T-cell (primary cell): ENCODE measurements around the gene KCNAB2. TPM values are rescaled to one million over a fixed set of nuclear protein-coding genes. Genes with fewer than 3 reads are reported as not detected.

Experiments
- ATAC-seq, 4 experiments: fragments of 200-7000 bp in 3 of 4; fragments of 150-1000 bp in 1 of 4; cut with Tn5 transposase; replicated peaks in 1 of 4; 1 replicate in 3 of 4; 2 replicates in 1 of 4; pipeline ENCODE4 v1.10.0; 2021; ENCODE audit warnings: moderate library complexity in 3 of 4, mild to moderate bottlenecking in 2 of 4, moderate number of reproducible peaks in 1 of 4
- CTCF ChIA-PET, 2 donors: fragments of 300-600 bp; sonication (Branson Sonifier 250); formaldehyde crosslinking; loops; one replicate each; lab custom pipeline; 2022; ENCODE audit warnings: antibody characterized with exemption in 2 of 2; lab: Charles Lee
- POLR2A ChIA-PET, 2 donors: fragments of 300-600 bp; sonication (Branson Sonifier 250); formaldehyde crosslinking; loops; one replicate each; lab custom pipeline; 2022; ENCODE audit warnings: antibody characterized with exemption in 2 of 2; lab: Charles Lee
- DNase-seq, 35 experiments: peaks; one replicate each; pipeline versions ENCODE4 v3.0.0 to v3.0.0-alpha.2; 2013 to 2023
- H3K27ac ChIP-seq: one replicate; pipeline ENCODE4 v1.5.1; 2013; ENCODE audit warnings: low read length
- H3K27me3 ChIP-seq, 2 experiments: replicated peaks in 1 of 2; 1 replicate in 1 of 2; 2 replicates in 1 of 2; pipeline versions ENCODE4 v1.6.1 to v1.7.0; 2013; ENCODE audit warnings: low read length in 1 of 2, mixed read lengths in 1 of 2; ENCODE audit not compliant: control insufficient read depth in 2 of 2, insufficient read depth in 2 of 2; ENCODE audit errors: extremely low read depth in 1 of 2
- H3K36me3 ChIP-seq, 2 donors: 1 replicate in 1 of 2; 2 replicates in 1 of 2; pipeline versions ENCODE4 v1.6.1 to v1.7.0; 2013; ENCODE audit warnings: low read length in 1 of 2; ENCODE audit not compliant: control insufficient read depth in 2 of 2, insufficient read depth in 1 of 2; ENCODE audit errors: extremely low read depth in 1 of 2
- H3K4me1 ChIP-seq, 2 experiments: 1 replicate in 1 of 2; 2 replicates in 1 of 2; pipeline versions ENCODE4 v1.6.1 to v1.7.0; 2013; ENCODE audit warnings: low read length in 2 of 2, mixed read lengths in 1 of 2; ENCODE audit not compliant: insufficient read depth in 2 of 2, control insufficient read depth in 1 of 2; ENCODE audit errors: extremely low read depth in 1 of 2
- H3K4me3 ChIP-seq, 2 donors: 1 replicate in 1 of 2; 2 replicates in 1 of 2; pipeline versions ENCODE4 v1.5.1 to v1.7.0; 2013; ENCODE audit warnings: mild to moderate bottlenecking in 2 of 2, low read length in 1 of 2, moderate library complexity in 1 of 2; ENCODE audit not compliant: control insufficient read depth in 1 of 2; ENCODE audit errors: extremely low read depth in 1 of 2
- H3K9me3 ChIP-seq: 2 replicates; pipeline ENCODE4 v1.7.0; 2013
- H3K27ac Mint-ChIP-seq, 2 donors: one replicate each; pipeline ENCODE4 v1.8.0; 2020 to 2021; ENCODE audit warnings: mild to moderate bottlenecking in 2 of 2, mixed read lengths in 2 of 2
- H3K27me3 Mint-ChIP-seq, 2 donors: one replicate each; pipeline ENCODE4 v1.8.0; 2021 to 2022; ENCODE audit warnings: mixed read lengths in 2 of 2
- H3K36me3 Mint-ChIP-seq: one replicate; pipeline ENCODE4 v1.8.0; 2021; ENCODE audit warnings: mixed read lengths
- H3K4me1 Mint-ChIP-seq, 3 donors: one replicate each; pipeline ENCODE4 v1.8.0; 2020 to 2022; ENCODE audit warnings: mixed read lengths in 3 of 3, mild to moderate bottlenecking in 1 of 3
- H3K4me3 Mint-ChIP-seq, 3 donors: one replicate each; pipeline ENCODE4 v1.8.0; 2020 to 2022; ENCODE audit warnings: mild to moderate bottlenecking in 3 of 3, mixed read lengths in 3 of 3, moderate library complexity in 3 of 3
- H3K9me3 Mint-ChIP-seq, 3 donors: one replicate each; pipeline ENCODE4 v1.8.0; 2020 to 2022; ENCODE audit warnings: mixed read lengths in 3 of 3
- WGBS: methylation state at CpG from one replicate; pipeline ENCODE4 v1.1.5; 2013; ENCODE audit warnings: missing lambda C conversion rate; ENCODE audit not compliant: insufficient coverage; 5-methylcytosine and 5-hydroxymethylcytosine counted together
- total RNA-seq, 35 experiments: library from RNA in 6 of 35; stranded (reverse) in 6 of 35; fragments of 120-200 nt in 1 of 35; gene quantifications; one replicate each; pipeline versions ENCODE4 v1.2.1 to v1.2.4 and lab custom pipeline; 2013 to 2026

The KCNAB2 gene
- total RNA-seq, 5 donors from 2014 or later (not counting 1 experiment from before 2014, with no cell fraction given) = 181 to 270 (median 252) TPM

- H3K4me3 ChIP-seq = no peak overlapping the region
- WGBS = 100% methylated on average over 1 of the region's 5 CpGs
- H3K27ac ChIP-seq = no peak overlapping the region
- DNase-seq (no peak), ATAC-seq (no peak)
- H3K9me3 Mint-ChIP-seq = peaks cover 0 to 2% (median under 1%) of the 10 kb centered on the region in 3 donors
- no peaks in the 10 kb centered on the region for H3K4me1 Mint-ChIP-seq
- H3K4me3 Mint-ChIP-seq = no peak overlapping the region
- POLR2A ChIA-PET = no interaction called here
- H3K27me3 ChIP-seq = peaks cover 0 to 28% of the 10 kb centered on the region in 2 experiments
- no peaks in the 10 kb centered on the region for H3K36me3 Mint-ChIP-seq
- H3K27ac Mint-ChIP-seq = no peak overlapping the region
- H3K9me3 ChIP-seq = no peaks in the 10 kb centered on the region
- no peaks in the 10 kb centered on the region for H3K4me1 ChIP-seq
- CTCF ChIA-PET = no interaction called here
- no peaks in the 10 kb centered on the region for H3K36me3 ChIP-seq
- peaks cover 0 to 4% of the 10 kb centered on the region in 2 donors for H3K27me3 Mint-ChIP-seq
Observed at GRCh38 chr1:6137758-6138157, 92.1 kb downstream of the KCNAB2 start.

GRCh38 chr1:6140413-6140812 lies 94.7 kb downstream of the KCNAB2 start:
- CTCF ChIA-PET = no interaction called here

GRCh38 chr1:6141592-6141991 lies 95.9 kb downstream of the KCNAB2 start:
- Mint-ChIP-seq H3K27me3 (peaks cover 4 to 5% of the 10 kb centered on the region in 2 donors), H3K9me3 (no peaks in the 10 kb centered on the region), H3K4me3 (no peak overlapping the region), H3K4me1 (no peaks in the 10 kb centered on the region), H3K36me3 (no peaks in the 10 kb centered on the region), H3K27ac (no peak overlapping the region)
- ChIA-PET CTCF (no interaction called here), POLR2A (no interaction called here)
- DNase-seq (peak in 1 of 35 experiments; percentile 20), ATAC-seq (peak in 1 of 4 experiments; percentile 49)
- WGBS = 41% methylated on average over 2 of the region's 7 CpGs
- Histone ChIP-seq H3K9me3 (no peaks in the 10 kb centered on the region), H3K36me3 (no peaks in the 10 kb centered on the region), H3K27me3 (peaks cover 0 to 5% of the 10 kb centered on the region in 2 experiments), H3K4me3 (no peak overlapping the region), H3K27ac (no peak overlapping the region), H3K4me1 (no peaks in the 10 kb centered on the region)

More at GRCh38 chr1:6140413-6140812, 94.7 kb downstream of the KCNAB2 start:
- H3K27ac Mint-ChIP-seq = no peak overlapping the region
- H3K27me3 ChIP-seq = peaks cover 0 to 7% of the 10 kb centered on the region in 2 experiments
- DNase-seq (no peak), ATAC-seq (no peak)
- H3K9me3 ChIP-seq = no peaks in the 10 kb centered on the region
- H3K36me3 Mint-ChIP-seq = no peaks in the 10 kb centered on the region
- peaks cover 0 to 4% of the 10 kb centered on the region in 2 donors for H3K27me3 Mint-ChIP-seq
- H3K4me3 ChIP-seq = no peak overlapping the region
- no peaks in the 10 kb centered on the region for H3K4me1 Mint-ChIP-seq
- H3K9me3 Mint-ChIP-seq = no peaks in the 10 kb centered on the region
- no CpG with 5 or more reads among the region's 2 CpGs for WGBS
- POLR2A ChIA-PET = no interaction called here
- H3K27ac ChIP-seq = no peak overlapping the region
- H3K4me1 ChIP-seq = no peaks in the 10 kb centered on the region
- no peak overlapping the region for H3K4me3 Mint-ChIP-seq
- H3K36me3 ChIP-seq = no peaks in the 10 kb centered on the region

GRCh38 chr1:6142036-6142621 lies 96.4 kb downstream of the KCNAB2 start:
- no peak overlapping the region for H3K4me3 ChIP-seq
- H3K27ac ChIP-seq = no peak overlapping the region
- ChIA-PET POLR2A (no interaction called here), CTCF (no interaction called here)
- no peaks in the 10 kb centered on the region for H3K4me1 ChIP-seq
- DNase-seq (no peak), ATAC-seq (no peak)
- H3K4me3 Mint-ChIP-seq = no peak overlapping the region
- H3K36me3 Mint-ChIP-seq = no peaks in the 10 kb centered on the region
- WGBS = 90% methylated on average over 18 of the region's 33 CpGs
- no peak overlapping the region for H3K27ac Mint-ChIP-seq
- H3K36me3 ChIP-seq = no peaks in the 10 kb centered on the region
- peaks cover 4 to 5% of the 10 kb centered on the region in 2 donors for H3K27me3 Mint-ChIP-seq
- H3K4me1 Mint-ChIP-seq = no peaks in the 10 kb centered on the region
- H3K27me3 ChIP-seq = peaks cover 0 to 10% of the 10 kb centered on the region in 2 experiments
- H3K9me3 Mint-ChIP-seq = no peaks in the 10 kb centered on the region
- H3K9me3 ChIP-seq = no peaks in the 10 kb centered on the region

- Mint-ChIP-seq H3K27ac (no peak overlapping the region), H3K9me3 (no peaks in the 10 kb centered on the region), H3K4me3 (no peak overlapping the region), H3K36me3 (no peaks in the 10 kb centered on the region), H3K27me3 (peaks cover 4 to 5% of the 10 kb centered on the region in 2 donors), H3K4me1 (no peaks in the 10 kb centered on the region)
- Histone ChIP-seq H3K4me3 (no peak overlapping the region), H3K9me3 (no peaks in the 10 kb centered on the region), H3K27me3 (peaks cover 0 to 16% of the 10 kb centered on the region in 2 experiments), H3K27ac (no peak overlapping the region), H3K36me3 (no peaks in the 10 kb centered on the region), H3K4me1 (no peaks in the 10 kb centered on the region)
- 67% methylated on average over 4 of the region's 4 CpGs for WGBS
- ATAC-seq (no peak), DNase-seq (no peak)
- POLR2A ChIA-PET = no interaction called here
- CTCF ChIA-PET = no interaction called here
Observed at GRCh38 chr1:6142734-6143133, 97.0 kb downstream of the KCNAB2 start.

- Histone ChIP-seq H3K36me3 (no peaks in the 10 kb centered on the region), H3K4me1 (peaks cover 0 to 7% of the 10 kb centered on the region in 2 experiments), H3K9me3 (no peaks in the 10 kb centered on the region), H3K27ac (no peak overlapping the region), H3K27me3 (peaks cover 0 to 23% of the 10 kb centered on the region in 2 experiments), H3K4me3 (no peak overlapping the region)
- Mint-ChIP-seq H3K9me3 (no peaks in the 10 kb centered on the region), H3K4me1 (peaks cover 2 to 5% (median 3%) of the 10 kb centered on the region in 3 donors), H3K27me3 (peaks cover 8 to 11% of the 10 kb centered on the region in 2 donors), H3K36me3 (no peaks in the 10 kb centered on the region), H3K27ac (no peak overlapping the region), H3K4me3 (no peak overlapping the region)
- 83% methylated on average over 4 of the region's 4 CpGs for WGBS
- ChIA-PET POLR2A (no interaction called here), CTCF (no interaction called here)
- ATAC-seq (no peak), DNase-seq (no peak)
Observed at GRCh38 chr1:6143395-6143794, 97.7 kb downstream of the KCNAB2 start.
